ENCODE measurements around the gene BAAT. TPM values are rescaled to one million over a fixed set of nuclear protein-coding genes. Genes with fewer than 3 reads are reported as not detected.

The BAAT gene
- total and polyA plus RNA-seq, 2 of the 13 experiments (the other 11 are each of a cell fraction or from before 2014, with no cell fraction given) = 0.71 to 7.9 TPM

DNA sequence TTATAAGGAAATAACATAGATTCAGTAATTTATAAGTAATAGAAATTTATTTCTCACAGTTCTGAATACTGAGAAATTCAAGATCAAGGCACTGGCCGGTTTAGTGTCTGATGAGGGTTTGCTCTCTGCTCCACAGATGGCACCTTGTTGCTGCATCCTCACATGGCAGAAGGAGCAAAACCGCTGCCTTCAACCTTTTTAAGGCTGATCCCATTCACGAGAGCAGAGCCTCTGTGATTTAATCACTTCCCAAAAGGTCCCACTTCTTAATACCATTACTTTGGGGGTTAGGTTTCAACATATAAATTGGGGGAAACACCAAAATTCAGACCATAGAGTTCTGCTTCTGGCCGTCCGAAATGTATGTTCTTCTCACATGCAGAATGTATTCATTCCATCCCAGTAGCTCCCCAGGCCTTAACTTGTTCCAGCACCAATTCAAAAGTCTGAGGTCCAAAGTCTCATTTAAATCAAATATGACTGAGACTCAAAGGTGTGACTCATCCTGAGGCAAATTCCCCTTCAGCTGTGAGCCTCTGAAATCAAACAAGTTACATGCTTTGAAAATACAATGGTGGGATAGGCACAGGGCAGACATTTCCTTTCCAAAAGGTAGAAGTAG, 30.6 kb downstream of the BAAT start (continued):
- TF ChIP-seq, protein P1, sequence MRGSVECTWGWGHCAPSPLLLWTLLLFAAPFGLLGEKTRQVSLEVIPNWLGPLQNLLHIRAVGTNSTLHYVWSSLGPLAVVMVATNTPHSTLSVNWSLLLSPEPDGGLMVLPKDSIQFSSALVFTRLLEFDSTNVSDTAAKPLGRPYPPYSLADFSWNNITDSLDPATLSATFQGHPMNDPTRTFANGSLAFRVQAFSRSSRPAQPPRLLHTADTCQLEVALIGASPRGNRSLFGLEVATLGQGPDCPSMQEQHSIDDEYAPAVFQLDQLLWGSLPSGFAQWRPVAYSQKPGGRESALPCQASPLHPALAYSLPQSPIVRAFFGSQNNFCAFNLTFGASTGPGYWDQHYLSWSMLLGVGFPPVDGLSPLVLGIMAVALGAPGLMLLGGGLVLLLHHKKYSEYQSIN (CRISPR knock-in tag; IDR thresholded peaks at IDR 0.05; ENCODE audit: borderline replicate concordance) = no peak
- TF ChIP-seq TBP (CRISPR knock-in tag; IDR thresholded peaks at IDR 0.05) = no peak
- peak; percentile 61; the same call in 1 of the 2 replicates for TF ChIP-seq SKIL (CRISPR knock-in tag; IDR thresholded peaks at IDR 0.05; ENCODE audit: borderline replicate concordance)
- 0 out of 2 replicates have a peak, but pooled peaks have one; percentile 49 for TF ChIP-seq ZNF557 (CRISPR knock-in tag; IDR thresholded peaks at IDR 0.05)
- no peak for TF ChIP-seq ZFYVE20 (CRISPR knock-in tag; IDR thresholded peaks at IDR 0.05; ENCODE audit: borderline replicate concordance, low read depth)
- no peak for TF ChIP-seq ZNF432 (CRISPR knock-in tag; IDR thresholded peaks at IDR 0.05; ENCODE audit: borderline replicate concordance)
- no peak for TF ChIP-seq ZBTB3 (CRISPR knock-in tag; IDR thresholded peaks at IDR 0.05; ENCODE audit: borderline replicate concordance, low read depth)
- peak; percentile 56 for TF ChIP-seq NR2F6 (IDR thresholded peaks at IDR 0.05)
- TF ChIP-seq NR2F6 (CRISPR knock-in tag; IDR thresholded peaks at IDR 0.05) = peak; percentile 59
- TF ChIP-seq NONO (IDR thresholded peaks at IDR 0.05) = no peak
- no peak for TF ChIP-seq NONO (CRISPR knock-in tag; conservative IDR thresholded peaks at IDR 0.05)
- TF ChIP-seq POLR2G (IDR thresholded peaks at IDR 0.05; ENCODE audit: low read depth, low read length) = peak; percentile 66
- TF ChIP-seq, protein P2, sequence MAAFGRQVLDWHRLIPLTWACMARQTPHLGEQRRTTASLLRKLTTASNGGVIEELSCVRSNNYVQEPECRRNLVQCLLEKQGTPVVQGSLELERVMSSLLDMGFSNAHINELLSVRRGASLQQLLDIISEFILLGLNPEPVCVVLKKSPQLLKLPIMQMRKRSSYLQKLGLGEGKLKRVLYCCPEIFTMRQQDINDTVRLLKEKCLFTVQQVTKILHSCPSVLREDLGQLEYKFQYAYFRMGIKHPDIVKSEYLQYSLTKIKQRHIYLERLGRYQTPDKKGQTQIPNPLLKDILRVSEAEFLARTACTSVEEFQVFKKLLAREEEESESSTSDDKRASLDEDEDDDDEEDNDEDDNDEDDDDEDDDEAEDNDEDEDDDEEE (CRISPR knock-in tag; IDR thresholded peaks at IDR 0.05) = no peak
- TF ChIP-seq TOE1 (CRISPR knock-in tag; IDR thresholded peaks at IDR 0.05) = no peak; the same call in 1 of the 2 replicates
- TF ChIP-seq BRCA1 (CRISPR knock-in tag; IDR thresholded peaks at IDR 0.05) = 0 out of 2 replicates have a peak, but pooled peaks have one; percentile 58
- TF ChIP-seq, protein P3, sequence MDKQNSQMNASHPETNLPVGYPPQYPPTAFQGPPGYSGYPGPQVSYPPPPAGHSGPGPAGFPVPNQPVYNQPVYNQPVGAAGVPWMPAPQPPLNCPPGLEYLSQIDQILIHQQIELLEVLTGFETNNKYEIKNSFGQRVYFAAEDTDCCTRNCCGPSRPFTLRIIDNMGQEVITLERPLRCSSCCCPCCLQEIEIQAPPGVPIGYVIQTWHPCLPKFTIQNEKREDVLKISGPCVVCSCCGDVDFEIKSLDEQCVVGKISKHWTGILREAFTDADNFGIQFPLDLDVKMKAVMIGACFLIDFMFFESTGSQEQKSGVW (CRISPR knock-in tag; IDR thresholded peaks at IDR 0.05; ENCODE audit: borderline replicate concordance) = no peak
- no peak for TF ChIP-seq SP1 (IDR thresholded peaks at IDR 0.05)
- TF ChIP-seq SP1 (CRISPR knock-in tag; IDR thresholded peaks at IDR 0.05) = peak; percentile 26; the same call in 1 of the 2 replicates
- peak; percentile 50; the same call in 1 of the 2 replicates for TF ChIP-seq ZSCAN9 (CRISPR knock-in tag; IDR thresholded peaks at IDR 0.05; ENCODE audit: borderline replicate concordance)
- no peak; the same call in 1 of the 2 replicates for TF ChIP-seq ZNF543 (CRISPR knock-in tag; IDR thresholded peaks at IDR 0.05)
- TF ChIP-seq RBFOX2 (IDR thresholded peaks at IDR 0.05; ENCODE audit: low read depth, low read length) = peak; percentile 46
- TF ChIP-seq ZNF264 (CRISPR knock-in tag; IDR thresholded peaks at IDR 0.05) = peak; percentile 80; the same call in 1 of the 2 replicates
- TF ChIP-seq ZSCAN22 (CRISPR knock-in tag; IDR thresholded peaks at IDR 0.05) = no peak

Data from HepG2 (cell line).